ENCODE data around the gene RAB40A.

DNA sequence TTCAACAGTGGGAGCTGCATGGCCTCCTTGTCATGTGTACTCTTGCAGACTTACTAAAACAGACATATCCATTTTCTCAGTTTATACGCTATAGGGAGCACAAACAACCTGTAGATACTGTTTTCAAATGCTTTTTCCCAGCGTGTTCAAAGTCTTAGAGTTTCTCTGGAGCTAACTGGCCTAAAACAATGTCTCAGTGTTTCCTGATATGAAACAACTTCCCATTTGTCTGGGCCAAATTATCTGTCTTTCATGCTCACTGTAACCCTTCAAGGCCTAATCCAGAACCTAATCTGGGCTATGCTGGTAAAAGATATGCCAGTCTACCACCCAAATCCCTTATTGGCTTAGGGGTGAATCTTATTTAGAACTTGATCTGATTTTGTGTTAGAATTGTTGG, 38.8 kb downstream of the RAB40A start:
- no peak for TF ChIP-seq RAD21 (IDR thresholded peaks at IDR 0.05; ENCODE audit: low read depth)
- TF ChIP-seq EGR1 (IDR thresholded peaks at IDR 0.05): no peak
- TF ChIP-seq, protein P1, sequence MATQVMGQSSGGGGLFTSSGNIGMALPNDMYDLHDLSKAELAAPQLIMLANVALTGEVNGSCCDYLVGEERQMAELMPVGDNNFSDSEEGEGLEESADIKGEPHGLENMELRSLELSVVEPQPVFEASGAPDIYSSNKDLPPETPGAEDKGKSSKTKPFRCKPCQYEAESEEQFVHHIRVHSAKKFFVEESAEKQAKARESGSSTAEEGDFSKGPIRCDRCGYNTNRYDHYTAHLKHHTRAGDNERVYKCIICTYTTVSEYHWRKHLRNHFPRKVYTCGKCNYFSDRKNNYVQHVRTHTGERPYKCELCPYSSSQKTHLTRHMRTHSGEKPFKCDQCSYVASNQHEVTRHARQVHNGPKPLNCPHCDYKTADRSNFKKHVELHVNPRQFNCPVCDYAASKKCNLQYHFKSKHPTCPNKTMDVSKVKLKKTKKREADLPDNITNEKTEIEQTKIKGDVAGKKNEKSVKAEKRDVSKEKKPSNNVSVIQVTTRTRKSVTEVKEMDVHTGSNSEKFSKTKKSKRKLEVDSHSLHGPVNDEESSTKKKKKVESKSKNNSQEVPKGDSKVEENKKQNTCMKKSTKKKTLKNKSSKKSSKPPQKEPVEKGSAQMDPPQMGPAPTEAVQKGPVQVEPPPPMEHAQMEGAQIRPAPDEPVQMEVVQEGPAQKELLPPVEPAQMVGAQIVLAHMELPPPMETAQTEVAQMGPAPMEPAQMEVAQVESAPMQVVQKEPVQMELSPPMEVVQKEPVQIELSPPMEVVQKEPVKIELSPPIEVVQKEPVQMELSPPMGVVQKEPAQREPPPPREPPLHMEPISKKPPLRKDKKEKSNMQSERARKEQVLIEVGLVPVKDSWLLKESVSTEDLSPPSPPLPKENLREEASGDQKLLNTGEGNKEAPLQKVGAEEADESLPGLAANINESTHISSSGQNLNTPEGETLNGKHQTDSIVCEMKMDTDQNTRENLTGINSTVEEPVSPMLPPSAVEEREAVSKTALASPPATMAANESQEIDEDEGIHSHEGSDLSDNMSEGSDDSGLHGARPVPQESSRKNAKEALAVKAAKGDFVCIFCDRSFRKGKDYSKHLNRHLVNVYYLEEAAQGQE (IDR thresholded peaks at IDR 0.05; ENCODE audit: low read depth): no peak
- TF ChIP-seq TCF12 (IDR thresholded peaks at IDR 0.05; ENCODE audit: low read depth): no peak
